ENCODE results near the gene NETO1.

NETO1 gene

DNA sequence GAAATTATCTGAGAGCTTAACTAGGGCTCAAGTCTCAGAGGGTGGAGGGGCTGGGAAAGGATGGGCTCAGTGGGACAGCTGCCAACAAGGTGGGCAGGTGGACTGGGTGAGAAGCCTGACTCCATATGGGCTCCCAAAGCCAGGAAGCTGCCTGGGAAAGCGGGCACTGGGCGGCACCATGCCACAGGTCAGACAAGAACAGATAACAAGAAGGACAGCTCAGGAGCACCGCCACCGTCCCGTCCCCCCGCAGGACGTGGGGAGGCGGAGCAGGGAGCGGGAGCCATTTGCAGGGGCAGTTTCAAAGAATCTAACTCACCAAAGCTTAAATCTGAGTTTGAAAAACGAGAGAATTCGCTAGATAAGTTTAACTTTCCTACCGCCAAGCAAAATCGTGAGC, 45.6 kb downstream of the NETO1 start:
- DNase-seq (ENCODE audit: insufficient read length, low spot score) = no peak
- FAIRE-seq = no peak
- TF ChIP-seq POLR2A (IDR thresholded peaks at IDR 0.05; ENCODE audit: low read depth, low read length) = no peak

DNA sequence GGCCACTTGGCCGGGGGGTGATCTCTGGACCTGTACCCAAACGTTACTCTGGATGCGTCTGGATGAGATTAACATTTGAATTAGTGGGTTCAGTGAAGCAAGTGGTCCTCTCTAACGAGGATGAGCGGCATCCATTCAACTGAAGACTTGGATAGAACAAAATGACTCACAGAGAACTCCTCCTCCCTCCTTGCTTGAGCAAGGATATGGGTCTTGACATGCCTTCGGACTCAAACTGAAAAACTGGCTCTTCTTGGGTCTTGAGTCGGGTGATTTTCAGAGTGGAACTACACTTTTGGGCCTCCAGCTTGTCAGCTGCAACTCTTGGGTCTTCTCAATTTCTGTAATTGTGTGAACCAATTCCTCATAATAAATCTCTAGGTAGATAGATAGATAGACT, 47.2 kb downstream of the NETO1 start:
- no peak for TF ChIP-seq POLR2A (IDR thresholded peaks at IDR 0.05; ENCODE audit: low read depth, low read length)
- FAIRE-seq = no peak
- DNase-seq (ENCODE audit: insufficient read length, low spot score) = no peak

DNA sequence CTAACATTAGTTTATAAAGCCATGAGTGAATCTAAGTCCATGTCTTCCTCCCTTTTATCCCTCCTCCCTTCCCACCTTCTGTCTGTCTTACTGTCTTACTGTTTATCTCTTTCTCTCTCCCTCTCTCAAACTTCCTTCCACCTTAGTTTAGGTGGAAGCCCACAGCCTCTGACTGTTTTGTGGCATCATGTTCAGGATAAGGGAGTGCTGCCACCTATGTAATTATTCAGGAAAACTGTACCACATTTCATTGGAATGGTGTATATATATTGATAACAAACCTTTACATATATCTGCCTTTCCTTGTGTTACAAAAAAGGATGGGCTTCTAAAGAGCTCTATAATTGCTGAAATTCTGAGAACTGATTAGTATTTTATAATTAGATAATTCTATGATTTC, 48.7 kb downstream of the NETO1 start:
- DNase-seq (ENCODE audit: insufficient read length, low spot score) (no peak), FAIRE-seq (no peak)

DNA sequence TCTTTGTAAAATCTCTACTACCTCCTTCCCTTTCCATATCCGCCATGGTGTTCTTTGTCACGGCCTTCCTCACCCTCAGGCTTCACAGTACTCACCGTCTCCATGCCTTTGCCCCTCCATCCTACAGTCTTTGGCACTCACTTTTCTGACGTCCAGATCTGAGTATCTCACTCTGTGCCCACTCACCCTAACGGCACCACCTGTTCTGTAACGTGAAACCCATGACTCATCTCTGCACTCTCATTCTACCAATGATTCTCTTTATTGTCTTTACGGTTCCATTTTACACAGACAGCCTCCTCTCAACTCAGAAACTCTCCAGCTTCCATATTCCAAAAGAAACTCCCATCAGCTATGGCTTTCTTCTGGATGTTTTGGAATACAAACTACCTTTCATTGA, 56.7 kb downstream of the NETO1 start:
- no peak for DNase-seq (ENCODE audit: insufficient read length, low spot score)
- no peak for TF ChIP-seq POLR2A (IDR thresholded peaks at IDR 0.05; ENCODE audit: low read depth, low read length)
- FAIRE-seq = no peak

More for the DNA sequence above, 48.7 kb downstream of the NETO1 start:
- TF ChIP-seq POLR2A (IDR thresholded peaks at IDR 0.05; ENCODE audit: low read depth, low read length) = no peak

DNA sequence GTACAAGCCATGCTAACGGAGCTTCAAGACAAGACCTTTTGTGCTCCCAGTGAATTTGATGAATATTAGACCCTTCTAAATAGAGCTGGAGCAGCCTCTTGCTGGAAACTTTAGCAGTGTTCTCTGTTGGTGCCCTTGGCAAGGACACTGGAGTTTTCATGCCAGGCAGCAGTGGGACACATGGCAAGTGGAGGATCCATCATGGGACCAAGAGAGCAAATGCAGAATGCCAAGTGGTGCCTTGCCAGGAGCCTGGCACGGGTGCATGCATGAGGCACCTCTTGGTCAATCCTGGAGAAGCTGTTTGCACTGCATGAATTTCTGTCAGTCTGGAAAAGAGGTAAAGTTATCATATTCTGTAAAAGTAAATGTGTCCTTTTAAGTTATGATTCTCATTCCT, 59.1 kb downstream of the NETO1 start:
- no peak for FAIRE-seq

DNA sequence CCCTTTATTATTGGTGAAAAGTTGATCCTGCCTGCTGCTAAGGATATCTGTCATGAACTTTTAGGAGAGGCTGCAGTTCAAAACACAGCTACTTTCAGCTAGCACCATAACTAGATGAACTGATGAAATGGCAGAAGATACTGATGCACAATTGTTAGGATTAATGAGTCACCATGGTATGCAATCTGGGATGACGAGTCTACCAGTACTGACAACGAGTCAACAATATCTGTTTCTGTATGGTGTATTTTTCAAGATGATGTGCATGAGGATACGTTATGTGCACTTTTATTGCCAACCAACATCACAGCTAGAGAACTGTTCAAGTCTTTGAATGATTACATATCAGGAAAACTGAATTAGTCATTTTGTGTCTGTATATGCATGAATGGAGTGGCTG, 68.7 kb downstream of the NETO1 start:
- no peak for FAIRE-seq
- no peak for TF ChIP-seq POLR2A (IDR thresholded peaks at IDR 0.05; ENCODE audit: low read depth, low read length)
- no peak for DNase-seq (ENCODE audit: insufficient read length, low spot score)

More for the DNA sequence above, 59.1 kb downstream of the NETO1 start:
- no peak for DNase-seq (ENCODE audit: insufficient read length, low spot score)
- no peak for TF ChIP-seq POLR2A (IDR thresholded peaks at IDR 0.05; ENCODE audit: low read depth, low read length)

DNA sequence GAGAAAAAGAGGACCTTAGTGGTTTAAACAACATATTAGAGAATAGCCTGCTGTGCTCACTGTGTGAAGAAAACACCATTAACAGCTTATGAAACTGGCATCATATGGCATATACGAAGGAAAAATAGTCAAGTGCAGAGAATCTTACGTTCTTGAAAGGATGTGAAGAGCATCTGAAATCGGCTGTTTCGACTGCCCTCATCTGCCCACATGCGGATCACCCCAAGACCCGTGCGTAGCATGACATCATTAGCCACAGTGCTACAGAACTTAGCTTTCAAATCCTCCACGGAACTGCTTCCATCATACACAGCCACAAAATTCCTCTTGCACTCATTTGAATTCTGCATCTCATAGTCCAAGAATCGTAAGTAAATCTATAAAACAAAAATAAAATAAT, 84.3 kb downstream of the NETO1 start:
- no peak for DNase-seq (ENCODE audit: insufficient read length, low spot score)
- no peak for TF ChIP-seq POLR2A (IDR thresholded peaks at IDR 0.05; ENCODE audit: low read depth, low read length)
- FAIRE-seq = no peak

DNA sequence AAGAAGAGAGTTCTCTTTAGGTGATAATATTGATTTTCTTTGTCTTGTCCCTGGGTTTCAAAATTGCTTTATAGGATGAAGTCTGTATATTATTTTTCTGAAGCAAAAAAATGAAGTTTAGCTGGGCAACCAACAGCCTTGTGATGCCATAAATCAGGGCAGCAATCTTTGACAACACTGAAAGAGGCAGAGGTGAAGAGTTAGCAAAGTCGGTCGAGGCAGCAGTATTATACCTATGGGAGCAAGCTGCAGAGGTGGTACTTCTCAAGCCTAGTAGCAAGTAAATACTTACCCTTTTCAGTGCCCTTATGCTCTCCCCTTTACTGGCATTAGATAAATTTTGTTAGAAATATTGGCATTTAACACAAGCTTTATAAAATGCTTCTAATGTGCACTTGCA, 92.9 kb downstream of the NETO1 start:
- no peak for FAIRE-seq
- no peak for TF ChIP-seq POLR2A (IDR thresholded peaks at IDR 0.05; ENCODE audit: low read depth, low read length)

DNA sequence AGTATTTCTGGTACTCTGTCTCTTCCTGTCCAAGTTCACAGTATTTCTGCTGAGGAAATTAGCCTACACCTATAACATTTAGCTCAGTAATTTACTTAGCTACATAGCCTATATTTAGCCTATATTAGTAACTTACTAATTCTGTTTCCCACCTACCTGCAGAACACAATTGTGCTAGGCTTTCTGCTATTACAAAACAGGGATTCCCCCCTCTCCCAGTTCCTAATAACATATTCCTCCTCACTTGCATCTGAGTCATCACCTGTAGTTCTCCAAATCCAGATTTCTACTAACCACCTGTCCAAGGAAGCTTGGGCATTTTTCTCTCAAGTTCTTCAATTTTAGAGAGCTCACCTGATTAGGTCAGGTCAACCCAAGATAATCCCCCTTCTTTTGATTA, 94.9 kb downstream of the NETO1 start:
- TF ChIP-seq POLR2A (IDR thresholded peaks at IDR 0.05; ENCODE audit: low read depth, low read length) = no peak
- DNase-seq (ENCODE audit: insufficient read length, low spot score) (no peak), FAIRE-seq (no peak)

More for the DNA sequence above, 92.9 kb downstream of the NETO1 start:
- no peak for DNase-seq (ENCODE audit: insufficient read length, low spot score)

DNA sequence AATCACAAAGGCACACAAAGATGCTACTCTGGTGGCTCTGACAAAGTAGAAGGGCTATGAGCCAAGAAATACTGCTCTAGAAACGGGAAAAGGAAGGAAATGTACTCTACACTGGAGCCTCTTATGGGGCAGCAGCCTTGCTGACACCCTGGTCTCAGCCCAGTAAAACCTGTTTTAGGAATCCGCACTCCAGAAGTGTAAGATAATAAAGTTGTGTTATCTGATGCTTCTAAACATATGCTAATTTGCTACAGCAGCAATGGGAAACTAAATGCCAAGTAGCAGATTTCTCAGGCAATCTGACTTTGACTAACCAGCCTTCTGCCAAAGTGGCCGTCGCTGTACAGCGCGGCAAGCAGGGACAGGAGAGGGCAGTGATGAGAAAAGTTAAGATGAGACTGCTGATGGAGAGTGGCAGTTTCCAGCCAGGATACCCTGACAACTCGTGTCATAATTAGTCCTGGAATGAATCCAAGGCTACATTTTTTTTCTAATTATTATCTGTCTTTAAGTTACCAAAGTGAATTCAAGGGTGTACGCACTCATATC, 99.0 kb downstream of the NETO1 start:
- TF ChIP-seq POLR2A (IDR thresholded peaks at IDR 0.05; ENCODE audit: low read depth, low read length) = no peak
- DNase-seq (ENCODE audit: insufficient read length, low spot score) (no peak), FAIRE-seq (no peak)

DNA sequence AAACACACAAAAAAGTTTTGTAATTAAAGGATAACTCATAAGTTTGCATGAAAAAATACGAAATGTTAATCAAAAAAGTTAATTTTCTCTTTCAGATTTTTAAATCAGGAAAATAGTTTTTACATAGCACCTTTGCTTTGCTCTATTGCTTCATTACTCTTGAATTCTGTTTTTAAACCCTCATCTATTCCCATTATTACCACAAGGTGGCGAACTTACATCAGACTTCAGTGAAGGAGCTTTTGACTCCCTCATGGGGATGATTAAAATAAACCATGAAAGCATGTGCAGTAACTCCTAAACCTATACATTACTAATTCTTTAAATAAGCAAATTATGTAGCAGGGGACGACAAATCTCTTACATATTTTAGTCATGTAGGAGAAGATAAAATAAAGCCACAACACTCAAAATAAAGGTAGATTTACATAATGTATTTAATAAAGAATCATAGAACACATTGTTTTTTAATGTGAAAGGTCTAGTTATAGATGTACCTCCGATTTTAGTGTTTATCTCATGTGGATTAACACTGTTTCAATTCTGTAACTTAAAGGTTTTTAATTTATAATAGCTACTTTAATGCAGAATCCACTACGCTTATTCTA, 105.2 kb downstream of the NETO1 start:
- no peak for DNase-seq (ENCODE audit: insufficient read length, low spot score)
- no peak for FAIRE-seq

DNA sequence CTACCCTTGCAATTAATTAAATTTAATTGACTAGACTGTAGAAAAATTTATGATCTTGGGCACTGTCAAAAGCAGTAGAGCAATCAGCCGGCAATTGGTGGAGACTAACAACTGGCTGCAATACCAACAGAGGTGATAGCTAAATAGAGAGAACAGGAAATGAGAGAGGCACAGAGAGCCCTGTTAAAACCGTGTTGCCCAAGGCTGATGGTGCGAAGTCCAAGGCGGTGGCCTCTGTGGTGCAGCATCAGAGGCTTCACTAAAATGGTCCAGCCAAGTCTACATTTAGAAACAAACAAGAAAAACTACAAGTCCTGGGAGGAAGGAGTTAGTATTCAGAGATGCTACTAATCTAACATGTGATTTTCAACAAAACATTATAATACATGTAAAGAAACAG, 115.6 kb downstream of the NETO1 start:
- no peak for TF ChIP-seq POLR2A (IDR thresholded peaks at IDR 0.05; ENCODE audit: low read depth, low read length)
- FAIRE-seq = no peak
- no peak for DNase-seq (ENCODE audit: insufficient read length, low spot score)

More for the DNA sequence above, 105.2 kb downstream of the NETO1 start:
- no peak for TF ChIP-seq POLR2A (IDR thresholded peaks at IDR 0.05; ENCODE audit: low read depth, low read length)

DNA sequence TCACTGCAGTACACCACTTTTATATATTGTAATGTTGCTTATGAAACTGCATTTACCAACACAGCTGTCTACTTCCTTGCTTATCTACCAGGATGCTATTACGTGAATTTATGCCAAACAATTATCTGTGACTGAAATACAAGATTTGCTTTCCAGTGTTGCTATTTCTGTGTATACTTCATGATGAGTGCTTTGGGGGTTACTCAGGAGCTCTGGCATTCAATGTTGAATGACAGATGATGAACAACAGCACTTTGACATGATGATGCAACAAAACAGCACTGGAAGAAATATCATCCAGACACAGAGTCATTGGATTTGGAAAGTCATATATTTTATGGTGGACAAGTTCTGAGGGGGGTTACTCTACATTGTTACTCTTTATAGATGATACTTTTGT, 125.8 kb downstream of the NETO1 start:
- no peak for DNase-seq (ENCODE audit: insufficient read length, low spot score)
- FAIRE-seq = no peak

DNA sequence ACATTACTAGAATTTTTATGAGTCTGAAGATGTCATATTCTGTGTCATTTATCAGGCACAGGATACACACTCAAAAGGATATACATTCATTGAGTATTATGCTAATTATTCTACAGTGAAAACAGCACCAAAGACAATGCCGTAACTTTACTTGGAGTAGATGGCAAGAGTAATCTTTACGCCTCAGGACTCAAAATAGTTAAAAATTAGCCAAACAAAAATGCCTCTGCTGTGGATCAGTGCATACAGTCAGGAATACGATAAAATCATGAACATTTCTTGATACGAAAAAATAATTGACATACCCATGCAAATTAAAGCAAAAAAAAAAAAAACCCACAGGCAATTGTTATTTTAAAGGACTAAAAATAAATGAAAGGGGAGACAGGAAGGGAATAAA, 129.7 kb downstream of the NETO1 start:
- no peak for FAIRE-seq
- no peak for DNase-seq (ENCODE audit: insufficient read length, low spot score)
- no peak for TF ChIP-seq POLR2A (IDR thresholded peaks at IDR 0.05; ENCODE audit: low read depth, low read length)

More for the DNA sequence above, 125.8 kb downstream of the NETO1 start:
- TF ChIP-seq POLR2A (IDR thresholded peaks at IDR 0.05; ENCODE audit: low read depth, low read length) = no peak

DNA sequence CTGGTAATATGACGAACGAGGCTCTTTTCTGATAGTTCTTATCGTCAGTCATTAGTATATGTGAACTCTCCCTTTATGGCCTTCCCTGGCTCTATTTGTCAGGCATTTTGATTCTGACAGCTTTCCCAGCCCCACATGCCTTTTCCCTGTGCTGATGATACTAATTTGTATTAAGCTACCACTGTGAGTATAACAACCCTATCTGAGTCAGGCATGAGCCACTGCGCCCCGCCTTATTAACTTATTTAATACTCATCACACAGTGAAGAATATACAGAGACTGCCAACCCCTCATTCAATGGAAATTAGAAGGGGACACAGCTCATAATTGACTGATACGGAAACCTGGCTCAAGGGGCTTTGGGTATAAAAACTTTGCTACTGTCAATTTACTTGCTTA, 140.0 kb downstream of the NETO1 start:
- FAIRE-seq (no peak), DNase-seq (ENCODE audit: insufficient read length, low spot score) (no peak)
- TF ChIP-seq POLR2A (IDR thresholded peaks at IDR 0.05; ENCODE audit: low read depth, low read length) = no peak

All from H54 (cell line).